Measurements from ENCODE around the gene SUN2. TPM values are rescaled to one million over a fixed set of nuclear protein-coding genes. Genes with fewer than 3 reads are reported as not detected.
A peak's percentile ranks its signal among the peaks of the same experiment; 100 is the strongest.

The SUN2 gene
- total and polyA plus RNA-seq, 2 of the 4 experiments (the other 2 are of a cell fraction) = 27.8 to 50.0 TPM

- Histone ChIP-seq H3K9me1 (ENCODE audit: insufficient read depth, low read length) (peaks cover 35% of the 10 kb centered on the region), H4K91ac (ENCODE audit: insufficient read depth, low read depth, low read length) (no peak overlapping the region), H3K4me3 (ENCODE audit: insufficient read depth, low read depth, low read length) (no peak overlapping the region), H3K18ac (ENCODE audit: low read depth, low read length) (no peak overlapping the region), H4K8ac (ENCODE audit: low read depth in 2 of 2, low read length in 2 of 2) (no peak overlapping the region), H3K14ac (replicated peaks; ENCODE audit: low read depth, low read length) (no peak overlapping the region), H4K20me1 (ENCODE audit: insufficient read depth, low read length) (peaks cover 85% of the 10 kb centered on the region), H3K4ac (ENCODE audit: low read depth, low read length) (no peak overlapping the region), H2AK9ac (replicated peaks; ENCODE audit: low read depth, low read length, poor library complexity) (no peak overlapping the region), H3K79me1 (ENCODE audit: low read depth in 1 of 2, low read length in 2 of 2) (peaks cover 32 to 93% of the 10 kb centered on the region in 2 experiments; a peak in 3 of 4 replicates), H2AFZ (replicated peaks; ENCODE audit: low read length, poor library complexity) (no peak overlapping the region), H3K36me3 (ENCODE audit: control insufficient read depth, insufficient read depth, low read length) (peaks cover 23% of the 10 kb centered on the region), H3K56ac (ENCODE audit: extremely low read depth, insufficient read depth, low read length) (no peak overlapping the region), H3K27me3 (ENCODE audit: control insufficient read depth, insufficient read depth, low read length) (no peaks in the 10 kb centered on the region), H2AK5ac (ENCODE audit: low read depth, low read length) (no peak overlapping the region), H3K4me2 (ENCODE audit: low read depth, low read length) (no peak overlapping the region), H3K9me3 (ENCODE audit: control insufficient read depth, insufficient read depth, low read length) (no peaks in the 10 kb centered on the region), H3K9ac (ENCODE audit: low read depth, low read length) (no peak overlapping the region), H2BK5ac (ENCODE audit: low read depth, low read length, poor library complexity, severe bottlenecking) (no peak overlapping the region), H3K27ac (ENCODE audit: insufficient read depth, low read length) (no peak overlapping the region), H2BK20ac (ENCODE audit: low read depth, low read length) (no peak overlapping the region), H3K23ac (ENCODE audit: low read depth, low read length) (peak overlapping the region; percentile 56), H3K4me1 (ENCODE audit: control insufficient read depth, insufficient read depth, low read length) (peaks cover 2% of the 10 kb centered on the region; the same call in 1 of the 2 replicates), H2BK15ac (ENCODE audit: low read depth, low read length) (no peak overlapping the region), H4K5ac (ENCODE audit: low read depth, low read length) (no peak overlapping the region), H2BK120ac (ENCODE audit: low read depth, low read length) (no peak overlapping the region)
- 95% methylated on average over 3 of the region's 11 CpGs; no CpG with 5 or more reads in 1 of the 2 experiments for WGBS, 2 experiments (ENCODE audit: extremely low coverage in 2 of 2, insufficient read length in 1 of 2)
- TF ChIP-seq BHLHE40 (IDR thresholded peaks at IDR 0.05; ENCODE audit: low read depth, low read length) = no peak
- no peak for TF ChIP-seq NFE2L2 (IDR thresholded peaks at IDR 0.05; ENCODE audit: low read depth, low read length)
- no peak for TF ChIP-seq MXI1 (IDR thresholded peaks at IDR 0.05; ENCODE audit: borderline replicate concordance, low read depth, low read length)
- TF ChIP-seq CEBPB (IDR thresholded peaks at IDR 0.05; ENCODE audit: low read depth, low read length) = no peak
- TF ChIP-seq, protein P1, sequence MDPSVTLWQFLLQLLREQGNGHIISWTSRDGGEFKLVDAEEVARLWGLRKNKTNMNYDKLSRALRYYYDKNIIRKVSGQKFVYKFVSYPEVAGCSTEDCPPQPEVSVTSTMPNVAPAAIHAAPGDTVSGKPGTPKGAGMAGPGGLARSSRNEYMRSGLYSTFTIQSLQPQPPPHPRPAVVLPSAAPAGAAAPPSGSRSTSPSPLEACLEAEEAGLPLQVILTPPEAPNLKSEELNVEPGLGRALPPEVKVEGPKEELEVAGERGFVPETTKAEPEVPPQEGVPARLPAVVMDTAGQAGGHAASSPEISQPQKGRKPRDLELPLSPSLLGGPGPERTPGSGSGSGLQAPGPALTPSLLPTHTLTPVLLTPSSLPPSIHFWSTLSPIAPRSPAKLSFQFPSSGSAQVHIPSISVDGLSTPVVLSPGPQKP (IDR thresholded peaks at IDR 0.05; ENCODE audit: borderline replicate concordance, low read depth, low read length) = no peak
- TF ChIP-seq USF2 (IDR thresholded peaks at IDR 0.05; ENCODE audit: low read depth, low read length) = no peak
- no peak for TF ChIP-seq RAD21 (IDR thresholded peaks at IDR 0.05; ENCODE audit: low read length)
- no peak for TF ChIP-seq MAFK (IDR thresholded peaks at IDR 0.05; ENCODE audit: low read depth, low read length)
- TF ChIP-seq RCOR1 (IDR thresholded peaks at IDR 0.05; ENCODE audit: insufficient replicate concordance, low read length) = no peak
- no peak for TF ChIP-seq CTCF (conservative IDR thresholded peaks at IDR 0.05; ENCODE audit: low read depth, low read length)
- no peak for TF ChIP-seq FOS (IDR thresholded peaks at IDR 0.05; ENCODE audit: low read depth, low read length)
- TF ChIP-seq CHD1 (IDR thresholded peaks at IDR 0.05; ENCODE audit: low read depth, low read length) = no peak
- TF ChIP-seq MAZ (IDR thresholded peaks at IDR 0.05; ENCODE audit: borderline replicate concordance, low read depth, low read length) = no peak
- no peak for TF ChIP-seq POLR2A (IDR thresholded peaks at IDR 0.05; ENCODE audit: low read depth, low read length)
- no peak for TF ChIP-seq RFX5 (IDR thresholded peaks at IDR 0.05; ENCODE audit: low read depth, low read length)
- no peak for TF ChIP-seq SMC3 (IDR thresholded peaks at IDR 0.05; ENCODE audit: low read depth, low read length)
- DNase-seq = no peak
- no TSS peak for BruUV-seq (replicated peaks)
- intact Hi-C loops (cut with micrococcal nuclease) (no loop called here), dilution Hi-C loops (cut with HindIII; ENCODE audit: low sequenced_read_pairs, unreplicated experiment) (no loop called here), in situ Hi-C loops (cut with MboI; ENCODE audit: low sequenced_read_pairs) (no loop called here)
- ChIA-PET POLR2A (ENCODE audit: unreplicated experiment) (interaction anchor here (0.6 kb wide), 1 partner anchor 13 kb away, joined by 4 read pairs; no protein-coding TSS in a partner anchor), CTCF (no interaction called here)
- ATAC-seq (ENCODE audit: low read depth) = no peak
These were observed 43.2 kb downstream of the SUN2 start for GRCh38 chr22:38712486-38713207.
